Stomach (tissue), 9 donors: Measurements from ENCODE around the gene CCDC149. TPM values are rescaled to one million over a fixed set of nuclear protein-coding genes. Genes with fewer than 3 reads are reported as not detected.

Experiments used
- DNase-seq, 2 donors: peaks; one replicate each; pipeline versions ENCODE4 v3.0.0 to v3.0.0-alpha.2; 2013 to 2019
- H3K27ac ChIP-seq, 5 donors: fragments of 200-600 bp in 4 of 5; sonication (generic) in 4 of 5; one replicate each; pipeline ENCODE4 v1.5.1; 2013 to 2019; ENCODE audit warnings: mild to moderate bottlenecking in 1 of 5, moderate library complexity in 1 of 5
- H3K27me3 ChIP-seq, 3 donors: fragments of 200-600 bp; sonication (generic); one replicate each; pipeline ENCODE4 v1.5.1; 2017 to 2019; ENCODE audit warnings: mixed run types in 1 of 3
- H3K36me3 ChIP-seq, 4 donors: fragments of 200-600 bp; sonication (generic); 1 replicate in 3 of 4; 2 replicates in 1 of 4; pipeline ENCODE4 v1.5.1; 2016 to 2019
- H3K4me1 ChIP-seq, 4 donors: fragments of 200-600 bp; sonication (generic); one replicate each; pipeline ENCODE4 v1.5.1; 2016 to 2019
- H3K4me3 ChIP-seq, 4 donors: fragments of 200-600 bp; sonication (generic) in 3 of 4; one replicate each; pipeline ENCODE4 v1.5.1; 2016 to 2019; ENCODE audit warnings: mild to moderate bottlenecking in 1 of 4
- H3K9me3 ChIP-seq, 4 donors: fragments of 200-600 bp; sonication (generic); one replicate each; pipeline ENCODE4 v1.5.1; 2016 to 2019
- EP300 ChIP-seq: sonication (generic); formaldehyde crosslinking; IDR thresholded peaks from one replicate; pipeline ENCODE4 v1.6.1; 2017; ENCODE audit warnings: antibody characterized with exemption
- POLR2A ChIP-seq, 4 donors: fragments of 450-650 bp; IDR thresholded peaks; one replicate each; pipeline ENCODE4 v1.6.1; 2016; ENCODE audit warnings: antibody characterized with exemption in 4 of 4, control low read depth in 2 of 4, mild to moderate bottlenecking in 1 of 4, moderate library complexity in 1 of 4
- POLR2AphosphoS5 ChIP-seq, 3 donors: sonication (generic); formaldehyde crosslinking; IDR thresholded peaks; one replicate each; pipeline ENCODE4 v1.6.1; 2016; ENCODE audit warnings: antibody characterized with exemption in 3 of 3
- WGBS, 5 donors: extraction: QIAGEN DNeasy Blood & Tissue Kit in 3 of 5; methylation state at CpG; one replicate each; pipeline versions ENCODE4 v1.1.5 to v1.1.7; 2013 to 2018; 5-methylcytosine and 5-hydroxymethylcytosine counted together
- intact Hi-C: fragments of 100-400 bp; cut with DNase I; formaldehyde crosslinking; loops from one replicate; pipeline ENCODE4 v1.15.1; 2023; ENCODE audit warnings: low total_unique reads
- polyA plus RNA-seq, 3 donors: library from polyadenylated mRNA; stranded (reverse); fragments of 200-250 nt; gene quantifications; one replicate each; pipeline ENCODE4 v1.2.3, GENCODE V29; 2013
- total RNA-seq, 5 donors: library from RNA; depleted of rRNA; stranded (reverse); fragments of >200 nt; gene quantifications; one replicate each; pipeline versions ENCODE4 v1.1.0 to v1.2.3, GENCODE V29; 2014 to 2016
- TF ChIP-seq, protein P1 (sequence below), 7 experiments: fragments of 450-650 bp in 4 of 7; fragments of 200-600 bp in 3 of 7; sonication (generic) in 3 of 7; IDR thresholded peaks; one replicate each; pipeline ENCODE4 v1.5.1; 2016 to 2019; ENCODE audit warnings: antibody characterized with exemption in 7 of 7, control low read depth in 2 of 7, mild to moderate bottlenecking in 1 of 7
- donor health status: healthy with polysubstance abuse.
- donor health status: Bipolar disorder and iron deficiency.
- donor health status: healthy.

The CCDC149 gene
- total and polyA plus RNA-seq, 8 donors: 7.0 to 70.6 (median 16.9) TPM

DNA sequence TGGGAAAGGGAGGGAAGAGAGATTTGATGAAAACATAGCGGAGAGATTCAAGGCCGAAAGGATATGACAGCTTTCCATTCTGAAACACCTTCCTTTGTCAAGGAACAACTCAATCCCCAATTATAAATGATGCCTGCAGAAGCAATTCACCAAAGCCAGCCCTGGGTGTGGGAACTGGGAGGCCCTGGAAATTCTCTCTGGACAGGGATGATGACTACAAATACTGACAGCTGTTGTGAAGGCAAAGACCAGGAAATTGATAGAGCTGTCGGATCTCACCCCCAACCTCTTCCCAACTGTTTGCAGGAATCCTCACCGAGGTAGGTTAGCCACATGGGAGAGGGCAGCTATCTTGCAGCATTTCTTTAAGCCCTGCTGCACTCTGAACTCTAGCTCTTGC, 54.3 kb downstream of the CCDC149 start:
- 65 to 80% (median 73%) methylated on average over 4 of the region's 4 CpGs for WGBS, 5 donors
- H3K27ac ChIP-seq: peak overlapping the region in 3 of 5 donors; percentile 58 to 66 (median 65)
- intact Hi-C loops: no loop called here
- H3K27me3 ChIP-seq: no peaks in the 10 kb centered on the region
- peaks cover 0 to 7% (median 4%) of the 10 kb centered on the region in 4 donors for H3K9me3 ChIP-seq
- DNase-seq: no peak
- no peak overlapping the region for H3K4me3 ChIP-seq
- TF ChIP-seq POLR2AphosphoS5 (IDR thresholded peaks at IDR 0.05) (no peak), POLR2A (IDR thresholded peaks at IDR 0.05) (no peak), EP300 (no peak)
- TF ChIP-seq, protein P1, sequence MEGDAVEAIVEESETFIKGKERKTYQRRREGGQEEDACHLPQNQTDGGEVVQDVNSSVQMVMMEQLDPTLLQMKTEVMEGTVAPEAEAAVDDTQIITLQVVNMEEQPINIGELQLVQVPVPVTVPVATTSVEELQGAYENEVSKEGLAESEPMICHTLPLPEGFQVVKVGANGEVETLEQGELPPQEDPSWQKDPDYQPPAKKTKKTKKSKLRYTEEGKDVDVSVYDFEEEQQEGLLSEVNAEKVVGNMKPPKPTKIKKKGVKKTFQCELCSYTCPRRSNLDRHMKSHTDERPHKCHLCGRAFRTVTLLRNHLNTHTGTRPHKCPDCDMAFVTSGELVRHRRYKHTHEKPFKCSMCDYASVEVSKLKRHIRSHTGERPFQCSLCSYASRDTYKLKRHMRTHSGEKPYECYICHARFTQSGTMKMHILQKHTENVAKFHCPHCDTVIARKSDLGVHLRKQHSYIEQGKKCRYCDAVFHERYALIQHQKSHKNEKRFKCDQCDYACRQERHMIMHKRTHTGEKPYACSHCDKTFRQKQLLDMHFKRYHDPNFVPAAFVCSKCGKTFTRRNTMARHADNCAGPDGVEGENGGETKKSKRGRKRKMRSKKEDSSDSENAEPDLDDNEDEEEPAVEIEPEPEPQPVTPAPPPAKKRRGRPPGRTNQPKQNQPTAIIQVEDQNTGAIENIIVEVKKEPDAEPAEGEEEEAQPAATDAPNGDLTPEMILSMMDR (IDR thresholded peaks at IDR 0.05): no peak
- H3K4me1 ChIP-seq: peaks cover 0 to 29% (median 11%) of the 10 kb centered on the region in 4 donors
- H3K36me3 ChIP-seq: peaks cover 0 to 11% (median 7%) of the 10 kb centered on the region in 4 donors

DNA sequence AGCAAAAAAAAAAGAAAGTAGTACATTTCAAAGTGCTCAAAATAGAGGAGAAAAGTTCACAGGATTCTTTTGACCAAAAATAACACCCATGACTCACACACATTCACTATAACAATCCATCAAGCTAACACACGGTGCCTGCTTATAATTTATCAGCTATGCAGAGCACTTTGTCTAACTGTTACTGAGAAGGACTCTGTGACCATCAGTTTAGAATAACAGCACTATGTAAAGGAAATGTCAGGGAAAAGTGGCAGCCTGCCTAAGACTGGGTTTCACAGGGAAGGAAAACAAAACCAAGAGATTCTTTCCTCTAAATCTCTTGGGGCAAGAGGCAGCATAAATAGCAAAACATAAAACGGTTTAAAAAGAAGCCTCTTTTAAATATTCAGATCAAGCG, 54.8 kb downstream of the CCDC149 start:
- H3K27me3 ChIP-seq: no peaks in the 10 kb centered on the region
- H3K9me3 ChIP-seq: peaks cover 0 to 1% (median under 1%) of the 10 kb centered on the region in 4 donors
- peak in 1 of 2 donors; percentile 61 for DNase-seq
- H3K36me3 ChIP-seq: peaks cover 0 to 5% (median 2%) of the 10 kb centered on the region in 4 donors
- H3K4me1 ChIP-seq: peaks cover 0 to 35% (median 11%) of the 10 kb centered on the region in 4 donors
- no peak overlapping the region for H3K4me3 ChIP-seq
- intact Hi-C loops: no loop called here
- TF ChIP-seq, protein P1 (IDR thresholded peaks at IDR 0.05): no peak
- TF ChIP-seq EP300: no peak
- peak in 1 of 3 donors; percentile 34 for TF ChIP-seq POLR2AphosphoS5 (IDR thresholded peaks at IDR 0.05)
- no peak for TF ChIP-seq POLR2A (IDR thresholded peaks at IDR 0.05)
- peak overlapping the region in 3 of 5 donors; percentile 58 to 66 (median 65) for H3K27ac ChIP-seq
- 26 to 52% (median 38%) methylated on average over 3 of the region's 3 CpGs for WGBS, 5 donors

DNA sequence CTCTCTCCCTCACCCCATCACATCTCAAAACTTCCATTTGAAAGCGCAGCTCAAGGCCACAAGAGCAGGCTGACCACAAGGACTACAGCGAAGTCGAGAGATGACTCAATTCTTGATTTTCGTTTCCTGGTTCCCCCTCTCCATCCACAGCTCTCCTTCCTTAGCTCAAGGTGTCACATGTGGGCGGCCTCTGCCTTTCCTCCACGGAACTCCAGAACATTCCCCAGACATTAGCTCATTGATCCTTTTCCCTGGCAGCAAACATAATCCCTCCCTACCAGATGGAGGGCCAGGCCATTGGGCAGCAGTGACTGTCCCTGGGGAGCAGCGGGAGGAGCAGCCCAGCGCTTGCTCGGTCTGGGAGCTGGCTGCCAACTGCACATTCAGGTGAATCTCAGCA, 56.3 kb downstream of the CCDC149 start:
- WGBS, 5 donors: 75 to 90% (median 83%) methylated on average over 9 of the region's 9 CpGs
- TF ChIP-seq EP300 (no peak), POLR2AphosphoS5 (IDR thresholded peaks at IDR 0.05) (no peak), POLR2A (IDR thresholded peaks at IDR 0.05) (no peak)
- TF ChIP-seq, protein P1 (IDR thresholded peaks at IDR 0.05): no peak
- intact Hi-C loops: no loop called here
- Histone ChIP-seq H3K27ac (peak overlapping the region in 2 of 5 donors; percentile 65 to 66), H3K36me3 (no peaks in the 10 kb centered on the region), H3K27me3 (no peaks in the 10 kb centered on the region), H3K4me3 (no peak overlapping the region), H3K4me1 (peaks cover 0 to 49% (median 16%) of the 10 kb centered on the region in 4 donors), H3K9me3 (no peaks in the 10 kb centered on the region)
- no peak for DNase-seq

DNA sequence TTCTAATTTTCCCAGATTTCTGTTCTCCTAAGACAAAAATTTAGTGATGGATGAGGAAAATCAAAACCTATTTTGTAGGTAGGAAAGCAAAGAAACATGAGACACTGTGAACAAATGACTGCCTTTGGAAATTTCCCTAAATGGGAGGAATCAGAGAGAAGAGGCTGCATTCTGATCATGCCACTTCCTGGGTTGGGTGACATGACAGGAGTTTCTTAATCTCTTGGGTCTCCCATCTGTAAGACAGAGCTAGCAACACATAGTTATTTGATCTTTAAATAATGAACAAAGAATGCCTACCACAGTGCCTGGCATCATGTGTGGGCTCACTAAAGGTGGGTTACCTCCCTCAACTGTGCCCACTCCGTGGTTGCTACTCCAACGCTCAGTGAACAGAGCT, 57.1 kb downstream of the CCDC149 start:
- H3K4me1 ChIP-seq: peaks cover 0 to 56% (median 20%) of the 10 kb centered on the region in 4 donors
- no peak overlapping the region for H3K4me3 ChIP-seq
- TF ChIP-seq EP300 (no peak), POLR2AphosphoS5 (IDR thresholded peaks at IDR 0.05) (no peak), POLR2A (IDR thresholded peaks at IDR 0.05) (no peak)
- TF ChIP-seq, protein P1 (IDR thresholded peaks at IDR 0.05): no peak
- H3K9me3 ChIP-seq: no peaks in the 10 kb centered on the region
- no peak overlapping the region for H3K27ac ChIP-seq
- peaks cover 0 to 5% (median 4%) of the 10 kb centered on the region in 4 donors for H3K36me3 ChIP-seq
- intact Hi-C loops: no loop called here
- no peaks in the 10 kb centered on the region for H3K27me3 ChIP-seq
- 89 to 96% (median 91%) methylated on average over 2 of the region's 2 CpGs for WGBS, 5 donors
- no peak for DNase-seq
